ENCODE measurements around the gene IP6K3. TPM values are rescaled to one million over a fixed set of nuclear protein-coding genes. Genes with fewer than 3 reads are reported as not detected.

IP6K3 gene
- total RNA-seq, 1 experiment from 2014 or later = not detected

DNA sequence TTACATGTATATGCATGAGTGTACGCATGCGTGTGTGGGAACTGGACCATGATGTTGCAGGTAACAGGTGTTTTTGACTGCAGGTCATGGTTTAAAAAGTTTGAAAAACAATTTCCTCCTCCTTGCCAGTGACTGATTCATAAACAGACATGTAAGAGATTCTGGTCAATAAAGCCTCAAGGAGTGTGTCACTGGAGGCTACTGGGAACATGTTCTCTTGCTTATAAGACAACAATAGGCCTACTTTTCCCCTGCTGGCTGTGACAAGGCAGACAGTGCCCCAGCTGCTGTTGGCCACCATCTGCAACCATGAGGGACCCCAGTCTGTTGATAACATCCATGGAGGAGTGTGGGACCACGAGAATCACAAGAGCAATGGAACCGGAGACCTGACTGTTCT, 29.5 kb upstream of the IP6K3 start:
- CTCF ChIA-PET = no interaction called here
- intact Hi-C loops (cut with micrococcal nuclease; ENCODE audit: unreplicated experiment) = no loop called here
- TF ChIP-seq, protein P1, sequence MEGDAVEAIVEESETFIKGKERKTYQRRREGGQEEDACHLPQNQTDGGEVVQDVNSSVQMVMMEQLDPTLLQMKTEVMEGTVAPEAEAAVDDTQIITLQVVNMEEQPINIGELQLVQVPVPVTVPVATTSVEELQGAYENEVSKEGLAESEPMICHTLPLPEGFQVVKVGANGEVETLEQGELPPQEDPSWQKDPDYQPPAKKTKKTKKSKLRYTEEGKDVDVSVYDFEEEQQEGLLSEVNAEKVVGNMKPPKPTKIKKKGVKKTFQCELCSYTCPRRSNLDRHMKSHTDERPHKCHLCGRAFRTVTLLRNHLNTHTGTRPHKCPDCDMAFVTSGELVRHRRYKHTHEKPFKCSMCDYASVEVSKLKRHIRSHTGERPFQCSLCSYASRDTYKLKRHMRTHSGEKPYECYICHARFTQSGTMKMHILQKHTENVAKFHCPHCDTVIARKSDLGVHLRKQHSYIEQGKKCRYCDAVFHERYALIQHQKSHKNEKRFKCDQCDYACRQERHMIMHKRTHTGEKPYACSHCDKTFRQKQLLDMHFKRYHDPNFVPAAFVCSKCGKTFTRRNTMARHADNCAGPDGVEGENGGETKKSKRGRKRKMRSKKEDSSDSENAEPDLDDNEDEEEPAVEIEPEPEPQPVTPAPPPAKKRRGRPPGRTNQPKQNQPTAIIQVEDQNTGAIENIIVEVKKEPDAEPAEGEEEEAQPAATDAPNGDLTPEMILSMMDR (conservative IDR thresholded peaks at IDR 0.05; ENCODE audit: low read depth, low read length) = no peak
- TF ChIP-seq EZH2 (IDR thresholded peaks at IDR 0.05; ENCODE audit: borderline replicate concordance, low read depth, low read length, poor library complexity, severe bottlenecking) = no peak
- no peak overlapping the region for H3K4me3 ChIP-seq (ENCODE audit: low read depth, low read length, poor library complexity, severe bottlenecking)
- H3K36me3 ChIP-seq (ENCODE audit: insufficient read depth, low read length, poor library complexity, severe bottlenecking) = peaks cover 81% of the 10 kb centered on the region
- no peaks in the 10 kb centered on the region for H3K9me3 ChIP-seq (ENCODE audit: low read depth, low read length, poor library complexity, severe bottlenecking)
- DNase-seq (ENCODE audit: low spot score) = no peak
- BruUV-seq (replicated peaks) = no TSS peak
- H3K27me3 ChIP-seq (replicated peaks; ENCODE audit: insufficient read depth, low read depth, low read length, poor library complexity) = no peaks in the 10 kb centered on the region
- peaks cover 31% of the 10 kb centered on the region for H3K4me1 ChIP-seq (ENCODE audit: insufficient read depth, low read length, poor library complexity, severe bottlenecking)
- H3K27ac ChIP-seq (ENCODE audit: low read depth, low read length, poor library complexity, severe bottlenecking) = no peak overlapping the region
- POLR2A ChIA-PET (ENCODE audit: low non-redundant PET) = no interaction called here

DNA sequence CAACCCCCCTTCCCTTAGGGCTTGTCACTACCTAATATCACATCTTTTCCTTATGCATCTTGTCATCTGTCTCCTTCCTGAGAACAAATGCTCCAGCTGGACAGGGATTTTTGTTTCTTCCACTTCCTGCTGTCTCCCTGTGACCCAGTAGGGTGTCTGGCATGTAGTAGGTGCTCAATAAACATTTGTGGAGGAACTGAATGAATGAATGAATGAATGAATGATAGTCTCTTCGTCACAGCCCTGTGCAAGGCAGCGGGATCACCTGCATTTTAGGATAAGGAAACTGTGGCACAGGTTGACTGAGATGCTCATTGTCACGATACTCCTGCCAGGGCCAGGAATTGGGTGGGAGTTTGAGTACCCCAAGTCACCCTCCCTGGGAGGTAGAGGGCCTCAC, 28.1 kb upstream of the IP6K3 start:
- intact Hi-C loops (cut with micrococcal nuclease; ENCODE audit: unreplicated experiment) = loop anchor here (5.0 kb wide), 1 partner anchor 62 kb away; the partner anchor contains the start of gene UQCC2
- Histone ChIP-seq H3K27me3 (replicated peaks; ENCODE audit: insufficient read depth, low read depth, low read length, poor library complexity) (no peaks in the 10 kb centered on the region), H3K27ac (ENCODE audit: low read depth, low read length, poor library complexity, severe bottlenecking) (no peak overlapping the region), H3K4me3 (ENCODE audit: low read depth, low read length, poor library complexity, severe bottlenecking) (no peak overlapping the region), H3K36me3 (ENCODE audit: insufficient read depth, low read length, poor library complexity, severe bottlenecking) (peaks cover 67% of the 10 kb centered on the region), H3K4me1 (ENCODE audit: insufficient read depth, low read length, poor library complexity, severe bottlenecking) (peaks cover 46% of the 10 kb centered on the region), H3K9me3 (ENCODE audit: low read depth, low read length, poor library complexity, severe bottlenecking) (no peaks in the 10 kb centered on the region)
- DNase-seq (ENCODE audit: low spot score) = no peak
- no TSS peak for BruUV-seq (replicated peaks)
- TF ChIP-seq, protein P1 (conservative IDR thresholded peaks at IDR 0.05; ENCODE audit: low read depth, low read length) = no peak
- TF ChIP-seq EZH2 (IDR thresholded peaks at IDR 0.05; ENCODE audit: borderline replicate concordance, low read depth, low read length, poor library complexity, severe bottlenecking) = no peak
- CTCF ChIA-PET = interaction anchor here (0.6 kb wide), 1 partner anchor 17 kb away, joined by 5 read pairs; no protein-coding TSS in a partner anchor
- POLR2A ChIA-PET (ENCODE audit: low non-redundant PET) = no interaction called here

DNA sequence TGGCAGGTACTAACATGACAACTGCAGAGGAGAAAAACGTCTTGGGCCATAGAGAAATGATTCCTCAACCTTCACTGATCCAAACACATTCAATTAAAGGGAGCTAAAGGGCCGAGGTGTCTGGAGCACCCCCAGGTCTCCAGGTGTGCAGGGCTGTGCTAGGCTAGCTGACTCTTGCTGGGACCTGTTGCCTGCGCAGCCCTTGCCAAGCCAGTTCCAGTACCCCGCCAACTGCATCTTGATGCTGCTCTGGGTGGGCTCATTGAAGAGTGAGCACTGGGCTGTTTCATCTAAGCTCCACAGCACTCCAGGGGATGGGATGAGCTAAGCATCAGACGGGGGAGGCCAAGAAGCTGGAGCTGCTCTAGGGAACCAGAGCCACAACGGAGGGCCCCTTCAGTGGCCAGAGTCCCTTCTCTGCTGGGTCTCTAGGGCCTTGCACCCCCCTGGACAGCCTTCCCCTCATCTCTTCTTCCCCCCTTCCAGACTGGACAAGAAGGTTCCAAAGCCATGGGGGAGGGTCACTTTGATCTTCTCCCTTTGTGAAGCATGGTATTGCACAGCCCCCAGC, 26.3 kb upstream of the IP6K3 start:
- no TSS peak for BruUV-seq (replicated peaks)
- Histone ChIP-seq H3K4me1 (ENCODE audit: insufficient read depth, low read length, poor library complexity, severe bottlenecking) (peaks cover 58% of the 10 kb centered on the region), H3K36me3 (ENCODE audit: insufficient read depth, low read length, poor library complexity, severe bottlenecking) (peaks cover 49% of the 10 kb centered on the region), H3K9me3 (ENCODE audit: low read depth, low read length, poor library complexity, severe bottlenecking) (no peaks in the 10 kb centered on the region), H3K27me3 (replicated peaks; ENCODE audit: insufficient read depth, low read depth, low read length, poor library complexity) (no peaks in the 10 kb centered on the region), H3K27ac (ENCODE audit: low read depth, low read length, poor library complexity, severe bottlenecking) (no peak overlapping the region), H3K4me3 (ENCODE audit: low read depth, low read length, poor library complexity, severe bottlenecking) (no peak overlapping the region)
- TF ChIP-seq, protein P1 (conservative IDR thresholded peaks at IDR 0.05; ENCODE audit: low read depth, low read length) = no peak
- TF ChIP-seq EZH2 (IDR thresholded peaks at IDR 0.05; ENCODE audit: borderline replicate concordance, low read depth, low read length, poor library complexity, severe bottlenecking) = no peak
- peak; percentile 49 for DNase-seq (ENCODE audit: low spot score)
- CTCF ChIA-PET = interaction anchor here (0.5 to 2.4 kb wide), 3 partner anchors 251 to 379 kb away, joined by 3 to 25 read pairs (median 4); no protein-coding TSS in a partner anchor
- intact Hi-C loops (cut with micrococcal nuclease; ENCODE audit: unreplicated experiment) = loop anchor here (5.0 kb wide), 1 partner anchor 61 kb away; the partner anchor contains the start of gene UQCC2
- POLR2A ChIA-PET (ENCODE audit: low non-redundant PET) = no interaction called here
